IMR-90 (cell line): Measurements from ENCODE around the gene METTL21C. TPM values are rescaled to one million over a fixed set of nuclear protein-coding genes. Genes with fewer than 3 reads are reported as not detected.

Experiments
- ATAC-seq: fragments of 200-7000 bp; cut with Tn5 transposase; 2 replicates; pipeline ENCODE4 v1.9.1; 2020; ENCODE audit warnings: low read depth, mild to moderate bottlenecking, moderate library complexity
- BruUV-seq: library from RNA; stranded (reverse); fragments of 400-500 nt; replicated peaks from 2 replicates; lab custom pipeline; 2021; lab: Mats Ljungman, UMichigan
- CTCF ChIA-PET: fragments of 300-600 bp; formaldehyde crosslinking; extraction: SDS; loops from one replicate; lab custom pipeline; 2021; ENCODE audit warnings: antibody characterized with exemption; lab: Yijun Ruan, JAX
- POLR2A ChIA-PET: fragments of 300-600 bp; sonication (Branson Sonifier 250); formaldehyde crosslinking; loops from one replicate; lab custom pipeline; 2022; ENCODE audit warnings: antibody characterized with exemption; ENCODE audit not compliant: unreplicated experiment; lab: Charles Lee
- DNase-seq: peaks from one replicate; pipeline ENCODE4 v3.0.0; 2013
- H2AFZ ChIP-seq: replicated peaks from 2 replicates; pipeline ENCODE3; 2013; ENCODE audit warnings: low read length, mild to moderate bottlenecking; ENCODE audit not compliant: poor library complexity
- H2AK5ac ChIP-seq: 2 replicates; pipeline ENCODE4 v1.6.1; 2013; ENCODE audit warnings: low read depth, low read length, inconsistent platforms
- H2AK9ac ChIP-seq: replicated peaks from 2 replicates; pipeline ENCODE3; 2013; ENCODE audit warnings: mild to moderate bottlenecking, low read depth, low read length, moderate library complexity; ENCODE audit not compliant: poor library complexity
- H2BK120ac ChIP-seq: 2 replicates; pipeline ENCODE4 v1.6.1; 2013; ENCODE audit warnings: low read depth, low read length, inconsistent platforms
- H2BK15ac ChIP-seq: 3 replicates; pipeline ENCODE4 v1.6.1; 2013; ENCODE audit warnings: low read depth, low read length, inconsistent platforms
- H2BK20ac ChIP-seq: 2 replicates; pipeline ENCODE4 v1.6.1; 2013; ENCODE audit warnings: low read depth, mild to moderate bottlenecking, inconsistent platforms, low read length, moderate library complexity
- H2BK5ac ChIP-seq: 2 replicates; pipeline ENCODE4 v1.6.1; 2013; ENCODE audit warnings: mild to moderate bottlenecking, low read depth, low read length, inconsistent platforms; ENCODE audit not compliant: poor library complexity, severe bottlenecking
- H3K14ac ChIP-seq: replicated peaks from 2 replicates; pipeline ENCODE4 v1.6.1; 2013; ENCODE audit warnings: low read depth, low read length, inconsistent platforms
- H3K18ac ChIP-seq: 2 replicates; pipeline ENCODE4 v1.6.1; 2013; ENCODE audit warnings: low read depth, low read length, control low read depth
- H3K23ac ChIP-seq: 2 replicates; pipeline ENCODE4 v1.6.1; 2013; ENCODE audit warnings: low read depth, low read length, inconsistent platforms
- H3K27ac ChIP-seq: 2 replicates; pipeline ENCODE4 v1.5.1; 2013; ENCODE audit warnings: mild to moderate bottlenecking, control low read depth, low read length; ENCODE audit not compliant: insufficient read depth
- H3K27me3 ChIP-seq: 2 replicates; pipeline ENCODE4 v1.6.1; 2013; ENCODE audit warnings: low read length; ENCODE audit not compliant: control insufficient read depth, insufficient read depth
- H3K36me3 ChIP-seq: 2 replicates; pipeline ENCODE4 v1.6.1; 2013; ENCODE audit warnings: low read length, mixed read lengths; ENCODE audit not compliant: control insufficient read depth, insufficient read depth
- H3K4ac ChIP-seq: 2 replicates; pipeline ENCODE4 v1.6.1; 2013; ENCODE audit warnings: low read depth, low read length, inconsistent platforms
- H3K4me1 ChIP-seq: 2 replicates; pipeline ENCODE4 v1.6.1; 2013; ENCODE audit warnings: low read length, mixed read lengths; ENCODE audit not compliant: control insufficient read depth, insufficient read depth
- H3K4me2 ChIP-seq: 2 replicates; pipeline ENCODE4 v1.6.1; 2013; ENCODE audit warnings: low read depth, mild to moderate bottlenecking, control low read depth, low read length, moderate library complexity
- H3K4me3 ChIP-seq: 2 replicates; pipeline ENCODE4 v1.5.1; 2013; ENCODE audit warnings: low read depth, mild to moderate bottlenecking, control low read depth, low read length, moderate library complexity; ENCODE audit not compliant: insufficient read depth
- H3K56ac ChIP-seq: 2 replicates; pipeline ENCODE4 v1.6.1; 2013; ENCODE audit warnings: low read length, inconsistent platforms; ENCODE audit not compliant: insufficient read depth; ENCODE audit errors: extremely low read depth
- H3K79me1 ChIP-seq, 2 experiments: 2 replicates each; pipeline ENCODE4 v1.6.1; 2013; ENCODE audit warnings: low read length in 2 of 2, inconsistent platforms in 1 of 2, low read depth in 1 of 2
- H3K9ac ChIP-seq: 2 replicates; pipeline ENCODE4 v1.6.1; 2013; ENCODE audit warnings: low read depth, low read length, control low read depth
- H3K9me1 ChIP-seq: 2 replicates; pipeline ENCODE4 v1.6.1; 2013; ENCODE audit warnings: low read length, inconsistent platforms; ENCODE audit not compliant: insufficient read depth
- H3K9me3 ChIP-seq: 2 replicates; pipeline ENCODE4 v1.6.1; 2013; ENCODE audit warnings: low read length; ENCODE audit not compliant: control insufficient read depth, insufficient read depth
- H4K20me1 ChIP-seq: 2 replicates; pipeline ENCODE4 v1.6.1; 2013; ENCODE audit warnings: low read length, inconsistent platforms; ENCODE audit not compliant: insufficient read depth
- H4K5ac ChIP-seq: 2 replicates; pipeline ENCODE4 v1.6.1; 2013; ENCODE audit warnings: mild to moderate bottlenecking, low read depth, low read length, control low read depth
- H4K8ac ChIP-seq, 2 experiments: 2 replicates each; pipeline ENCODE4 v1.6.1; 2013; ENCODE audit warnings: low read depth in 2 of 2, low read length in 2 of 2, control low read depth in 1 of 2, inconsistent platforms in 1 of 2
- H4K91ac ChIP-seq: 2 replicates; pipeline ENCODE4 v1.6.1; 2013; ENCODE audit warnings: low read depth, low read length, inconsistent platforms; ENCODE audit not compliant: insufficient read depth
- BHLHE40 ChIP-seq: fragments of 150-350 bp; IDR thresholded peaks from 2 replicates; pipeline ENCODE4 v1.6.1; 2016; ENCODE audit warnings: mild to moderate bottlenecking, low read depth, low read length
- CEBPB ChIP-seq: IDR thresholded peaks from 2 replicates; pipeline ENCODE4 v1.6.1; 2012; ENCODE audit warnings: low read depth, low read length, improper control_type of control experiment
- CHD1 ChIP-seq: IDR thresholded peaks from 2 replicates; pipeline ENCODE4 v1.6.1; 2012; ENCODE audit warnings: low read depth, low read length, improper control_type of control experiment
- FOS ChIP-seq: fragments of 150-350 bp; IDR thresholded peaks from 2 replicates; pipeline ENCODE4 v1.6.1; 2016; ENCODE audit warnings: low read depth, low read length
- MAFK ChIP-seq: IDR thresholded peaks from 2 replicates; pipeline ENCODE4 v1.6.1; 2012; ENCODE audit warnings: low read depth, low read length, improper control_type of control experiment
- MAZ ChIP-seq: IDR thresholded peaks from 2 replicates; pipeline ENCODE4 v1.6.1; 2012; ENCODE audit warnings: low read depth, mild to moderate bottlenecking, low read length, improper control_type of control experiment, moderate library complexity, borderline replicate concordance
- MXI1 ChIP-seq: IDR thresholded peaks from 2 replicates; pipeline ENCODE4 v1.6.1; 2012; ENCODE audit warnings: low read depth, mild to moderate bottlenecking, low read length, moderate library complexity, borderline replicate concordance
- NFE2L2 ChIP-seq: fragments of 150-350 bp; IDR thresholded peaks from 2 replicates; pipeline ENCODE4 v1.6.1; 2016; ENCODE audit warnings: low read depth, mild to moderate bottlenecking, low read length
- POLR2A ChIP-seq: IDR thresholded peaks from 2 replicates; pipeline ENCODE4 v1.6.1; 2012; ENCODE audit warnings: mild to moderate bottlenecking, low read depth, low read length
- RAD21 ChIP-seq: IDR thresholded peaks from 2 replicates; pipeline ENCODE4 v1.6.1; 2012; ENCODE audit warnings: low read length, improper control_type of control experiment
- RCOR1 ChIP-seq: IDR thresholded peaks from 2 replicates; pipeline ENCODE4 v1.6.1; 2012; ENCODE audit warnings: mild to moderate bottlenecking, low read length, improper control_type of control experiment; ENCODE audit not compliant: insufficient replicate concordance
- RFX5 ChIP-seq: IDR thresholded peaks from 2 replicates; pipeline ENCODE4 v1.8.0; 2012; ENCODE audit warnings: low read depth, mild to moderate bottlenecking, low read length, moderate library complexity
- SMC3 ChIP-seq: fragments of 150-350 bp; IDR thresholded peaks from 2 replicates; pipeline ENCODE4 v1.6.1; 2016; ENCODE audit warnings: low read depth, mild to moderate bottlenecking, antibody characterized with exemption, low read length, moderate library complexity
- WGBS, 2 experiments: methylation state at CpG; one replicate each; pipeline versions ENCODE4 v1.1.5 to v1.1.7; 2013; ENCODE audit warnings: missing lambda C conversion rate in 2 of 2; ENCODE audit not compliant: insufficient read length in 1 of 2; ENCODE audit errors: extremely low coverage in 2 of 2; 5-methylcytosine and 5-hydroxymethylcytosine counted together
- dilution Hi-C: fragments of 300-500 bp; cut with HindIII; formaldehyde crosslinking; loops from one replicate; pipeline ENCODE4 v1.14.3; 2018; ENCODE audit warnings: low sequenced_read_pairs; ENCODE audit not compliant: unreplicated experiment
- in situ Hi-C: fragments of 300-500 bp; cut with MboI; formaldehyde crosslinking; loops from 3 replicates; pipeline ENCODE4 v1.14.3; 2019; ENCODE audit warnings: low sequenced_read_pairs, inconsistent platforms, mixed read lengths
- intact Hi-C: fragments of 100-400 bp; cut with micrococcal nuclease; formaldehyde crosslinking; loops from 2 replicates; pipeline ENCODE4 v1.10.0; 2022
- polyA plus RNA-seq, 3 experiments: library from polyadenylated mRNA; depleted of rRNA; stranded (reverse); fragments of >200 nt; gene quantifications; 2 replicates each; pipeline ENCODE4 v1.2.3, GENCODE V29; 2012; ENCODE audit warnings: low replicate concordance in 1 of 3
- total RNA-seq: library from RNA; depleted of rRNA; stranded (reverse); fragments of >200 nt; gene quantifications from 2 replicates; pipeline ENCODE4 v1.2.3, GENCODE V29; 2012
- TF ChIP-seq, protein P1 (sequence below): fragments of 150-350 bp; IDR thresholded peaks from 2 replicates; pipeline ENCODE4 v1.6.1; 2016; ENCODE audit warnings: low read depth, mild to moderate bottlenecking, low read length, moderate library complexity, borderline replicate concordance
- TF ChIP-seq, protein P2 (sequence below): fragments of 150-350 bp; IDR thresholded peaks from 2 replicates; pipeline ENCODE4 v1.6.1; 2017; ENCODE audit warnings: mild to moderate bottlenecking, antibody characterized with exemption, low read length, low read depth
- TF ChIP-seq, protein P3 (sequence below): conservative IDR thresholded peaks from 2 replicates; pipeline ENCODE4 v1.5.1; 2012; ENCODE audit warnings: mild to moderate bottlenecking, low read depth, low read length, improper control_type of control experiment

The METTL21C gene
- total and polyA plus RNA-seq, 2 of the 4 experiments (the other 2 are of a cell fraction): not detected

DNA sequence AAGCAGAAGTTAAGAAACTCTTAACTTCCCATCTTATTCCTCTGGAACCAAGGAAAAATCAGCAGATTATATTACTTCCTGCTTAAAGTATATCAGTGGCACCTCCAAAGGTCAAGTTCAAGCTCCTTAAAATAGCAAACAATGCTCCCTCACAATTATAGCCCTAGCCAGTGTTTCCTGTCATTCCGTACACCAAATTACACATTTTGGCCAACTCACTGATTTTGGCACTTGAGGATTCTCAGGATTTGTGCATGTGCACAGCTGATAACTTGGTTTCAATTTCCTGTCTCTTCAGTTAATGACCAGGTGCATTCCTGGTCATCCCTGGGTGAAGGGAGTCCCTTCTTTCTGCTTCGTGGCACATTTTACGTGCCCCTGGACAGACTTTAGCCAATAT lies 56.1 kb downstream of the METTL21C start:
- CTCF ChIA-PET: no interaction called here
- dilution Hi-C loops (no loop called here), intact Hi-C loops (no loop called here), in situ Hi-C loops (no loop called here)
- Histone ChIP-seq H3K18ac (no peak overlapping the region), H2BK20ac (no peak overlapping the region), H3K9me3 (no peaks in the 10 kb centered on the region), H3K27ac (no peak overlapping the region), H2BK5ac (no peak overlapping the region), H3K4me1 (no peaks in the 10 kb centered on the region), H3K4ac (no peak overlapping the region), H2AK5ac (no peak overlapping the region), H3K27me3 (no peaks in the 10 kb centered on the region), H3K4me2 (no peak overlapping the region), H3K4me3 (no peak overlapping the region), H3K23ac (no peak overlapping the region), H3K14ac (no peak overlapping the region), H4K20me1 (no peaks in the 10 kb centered on the region), H3K9ac (no peak overlapping the region), H4K5ac (no peak overlapping the region), H2AFZ (no peak overlapping the region), H3K56ac (no peak overlapping the region), H3K9me1 (no peaks in the 10 kb centered on the region), H3K79me1 (peaks cover 3 to 6% of the 10 kb centered on the region in 2 experiments; a peak in 2 of 4 replicates), H2BK120ac (no peak overlapping the region), H2AK9ac (no peak overlapping the region), H4K91ac (no peak overlapping the region), H4K8ac (no peak overlapping the region), H3K36me3 (peaks cover 39% of the 10 kb centered on the region), H2BK15ac (no peak overlapping the region)
- no TSS peak for BruUV-seq
- WGBS, 2 experiments: 83% methylated on average over 1 of the region's 3 CpGs; no CpG with 5 or more reads in 1 of the 2 experiments
- ATAC-seq (no peak), DNase-seq (no peak)
- POLR2A ChIA-PET: no interaction called here
- TF ChIP-seq POLR2A (no peak), CHD1 (no peak), RCOR1 (no peak), FOS (no peak), RFX5 (no peak), RAD21 (no peak), MAZ (no peak), CEBPB (no peak), SMC3 (no peak), NFE2L2 (no peak), BHLHE40 (no peak), MAFK (no peak), MXI1 (no peak)
- TF ChIP-seq, protein P1, sequence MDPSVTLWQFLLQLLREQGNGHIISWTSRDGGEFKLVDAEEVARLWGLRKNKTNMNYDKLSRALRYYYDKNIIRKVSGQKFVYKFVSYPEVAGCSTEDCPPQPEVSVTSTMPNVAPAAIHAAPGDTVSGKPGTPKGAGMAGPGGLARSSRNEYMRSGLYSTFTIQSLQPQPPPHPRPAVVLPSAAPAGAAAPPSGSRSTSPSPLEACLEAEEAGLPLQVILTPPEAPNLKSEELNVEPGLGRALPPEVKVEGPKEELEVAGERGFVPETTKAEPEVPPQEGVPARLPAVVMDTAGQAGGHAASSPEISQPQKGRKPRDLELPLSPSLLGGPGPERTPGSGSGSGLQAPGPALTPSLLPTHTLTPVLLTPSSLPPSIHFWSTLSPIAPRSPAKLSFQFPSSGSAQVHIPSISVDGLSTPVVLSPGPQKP: no peak
- TF ChIP-seq, protein P2, sequence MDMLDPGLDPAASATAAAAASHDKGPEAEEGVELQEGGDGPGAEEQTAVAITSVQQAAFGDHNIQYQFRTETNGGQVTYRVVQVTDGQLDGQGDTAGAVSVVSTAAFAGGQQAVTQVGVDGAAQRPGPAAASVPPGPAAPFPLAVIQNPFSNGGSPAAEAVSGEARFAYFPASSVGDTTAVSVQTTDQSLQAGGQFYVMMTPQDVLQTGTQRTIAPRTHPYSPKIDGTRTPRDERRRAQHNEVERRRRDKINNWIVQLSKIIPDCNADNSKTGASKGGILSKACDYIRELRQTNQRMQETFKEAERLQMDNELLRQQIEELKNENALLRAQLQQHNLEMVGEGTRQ: no peak
- TF ChIP-seq, protein P3, sequence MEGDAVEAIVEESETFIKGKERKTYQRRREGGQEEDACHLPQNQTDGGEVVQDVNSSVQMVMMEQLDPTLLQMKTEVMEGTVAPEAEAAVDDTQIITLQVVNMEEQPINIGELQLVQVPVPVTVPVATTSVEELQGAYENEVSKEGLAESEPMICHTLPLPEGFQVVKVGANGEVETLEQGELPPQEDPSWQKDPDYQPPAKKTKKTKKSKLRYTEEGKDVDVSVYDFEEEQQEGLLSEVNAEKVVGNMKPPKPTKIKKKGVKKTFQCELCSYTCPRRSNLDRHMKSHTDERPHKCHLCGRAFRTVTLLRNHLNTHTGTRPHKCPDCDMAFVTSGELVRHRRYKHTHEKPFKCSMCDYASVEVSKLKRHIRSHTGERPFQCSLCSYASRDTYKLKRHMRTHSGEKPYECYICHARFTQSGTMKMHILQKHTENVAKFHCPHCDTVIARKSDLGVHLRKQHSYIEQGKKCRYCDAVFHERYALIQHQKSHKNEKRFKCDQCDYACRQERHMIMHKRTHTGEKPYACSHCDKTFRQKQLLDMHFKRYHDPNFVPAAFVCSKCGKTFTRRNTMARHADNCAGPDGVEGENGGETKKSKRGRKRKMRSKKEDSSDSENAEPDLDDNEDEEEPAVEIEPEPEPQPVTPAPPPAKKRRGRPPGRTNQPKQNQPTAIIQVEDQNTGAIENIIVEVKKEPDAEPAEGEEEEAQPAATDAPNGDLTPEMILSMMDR: no peak
